Suppressor macrophage treated with lipopolysaccharide for 1 hour (primary cell): ENCODE results near the gene SHC4.
A peak's percentile ranks its signal among the peaks of the same experiment; 100 is the strongest.
"Not testable (repeated sequence)": the region's sequence is repeated elsewhere in the genome, so short reads cannot be mapped to it uniquely, and the experiment has no call there.

ENCODE experiments used
- DNase-seq, 3 donors: peaks; one replicate each; pipeline ENCODE4 v3.0.0-alpha.2; 2020 to 2022

Gene SHC4

DNA sequence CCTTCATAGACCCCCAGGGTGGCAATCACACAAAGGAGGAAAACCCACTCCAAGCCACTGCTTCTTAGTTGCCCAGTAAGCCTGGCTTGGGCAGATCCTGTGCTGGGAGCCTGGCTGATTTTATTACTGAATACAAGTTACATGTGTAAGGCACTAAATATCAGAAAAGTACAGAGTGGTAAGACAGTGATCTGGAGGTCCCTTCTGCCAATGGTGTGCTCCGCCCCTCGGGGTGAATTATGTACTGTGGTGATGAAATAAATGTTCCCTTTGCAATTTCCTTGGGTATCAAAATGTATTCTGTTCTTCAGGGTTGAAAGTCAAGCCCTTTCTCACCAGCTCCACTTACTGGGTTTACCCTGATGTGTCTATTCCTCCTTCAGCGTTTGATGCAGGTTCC is 47.0 kb downstream of the SHC4 start:
- no peak for DNase-seq

DNA sequence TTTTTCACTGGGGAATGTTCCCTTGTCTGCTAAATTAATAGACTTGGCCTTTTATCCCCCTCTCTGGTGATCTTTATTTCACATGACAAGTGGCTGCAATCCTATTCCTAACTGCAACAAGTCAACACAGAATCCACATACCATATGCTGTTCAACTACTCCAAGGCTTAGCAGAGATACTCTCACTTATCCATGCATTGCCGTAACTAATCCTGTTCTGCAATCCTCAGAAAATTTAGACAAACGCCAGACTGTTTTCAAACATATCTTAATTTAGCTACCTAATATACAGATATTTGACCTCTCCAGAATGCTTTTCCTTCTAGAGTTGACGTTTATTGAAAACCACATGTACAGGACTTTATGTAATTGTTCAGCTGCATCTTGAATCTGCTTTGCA is 47.9 kb downstream of the SHC4 start:
- DNase-seq = no peak

DNA sequence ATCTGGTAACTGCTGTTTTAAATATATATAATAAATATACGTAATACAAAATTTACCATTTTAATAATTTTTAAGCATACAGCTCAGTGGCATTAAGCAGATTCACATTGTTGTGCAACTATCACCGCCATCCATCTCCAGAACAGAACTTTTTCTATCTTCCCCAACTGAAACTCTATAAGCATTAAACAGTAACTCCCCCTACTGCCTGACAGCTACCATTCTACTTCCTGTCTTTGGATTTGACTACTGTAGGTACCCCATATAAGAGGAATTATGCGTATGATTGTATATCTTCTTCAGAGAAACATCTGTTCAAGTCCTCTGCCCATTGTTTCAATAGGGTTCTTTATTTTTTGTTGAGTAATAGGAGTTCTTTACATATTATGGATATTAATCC is 49.0 kb downstream of the SHC4 start:
- no peak for DNase-seq

DNA sequence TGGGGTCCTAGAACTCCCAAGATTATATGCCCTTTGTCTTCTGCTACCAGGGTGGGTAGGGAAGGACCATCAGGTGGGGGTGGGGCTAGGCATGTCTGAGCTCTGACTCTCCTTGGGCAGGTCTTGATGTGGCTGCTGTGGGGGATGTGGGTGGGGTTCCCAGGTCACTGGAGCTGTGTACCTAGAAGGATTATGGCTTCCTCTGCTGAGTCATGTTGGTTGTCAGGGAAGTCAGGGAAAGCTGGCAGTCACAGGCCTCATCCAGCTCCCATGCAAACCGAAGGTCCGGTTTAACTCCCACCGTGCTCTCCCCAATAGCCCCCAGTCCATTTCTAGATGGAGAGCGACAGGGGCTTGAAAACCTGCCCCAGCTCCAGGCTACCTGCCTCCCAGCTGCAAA is 50.6 kb downstream of the SHC4 start:
- DNase-seq = no peak

DNA sequence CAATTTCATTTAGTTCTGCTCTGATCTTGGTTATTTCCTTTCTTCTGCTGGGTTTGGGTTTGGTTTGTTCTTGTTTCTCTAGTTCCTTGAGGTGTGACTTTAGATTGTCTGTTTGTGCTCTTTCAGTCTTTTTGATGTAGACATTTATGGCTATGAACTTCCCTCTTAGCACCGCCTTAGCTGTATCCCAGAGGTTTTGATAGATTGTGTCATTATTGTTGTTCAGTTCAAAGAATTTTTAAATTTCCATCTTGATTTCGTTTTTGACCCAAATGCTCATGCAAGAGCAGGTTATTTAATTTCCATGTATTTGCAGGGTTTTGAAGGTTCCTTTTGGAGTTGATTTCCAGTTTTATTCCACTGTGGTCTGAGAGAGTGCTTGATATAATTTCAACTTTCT is 53.2 kb downstream of the SHC4 start:
- DNase-seq = not testable (repeated sequence)

DNA sequence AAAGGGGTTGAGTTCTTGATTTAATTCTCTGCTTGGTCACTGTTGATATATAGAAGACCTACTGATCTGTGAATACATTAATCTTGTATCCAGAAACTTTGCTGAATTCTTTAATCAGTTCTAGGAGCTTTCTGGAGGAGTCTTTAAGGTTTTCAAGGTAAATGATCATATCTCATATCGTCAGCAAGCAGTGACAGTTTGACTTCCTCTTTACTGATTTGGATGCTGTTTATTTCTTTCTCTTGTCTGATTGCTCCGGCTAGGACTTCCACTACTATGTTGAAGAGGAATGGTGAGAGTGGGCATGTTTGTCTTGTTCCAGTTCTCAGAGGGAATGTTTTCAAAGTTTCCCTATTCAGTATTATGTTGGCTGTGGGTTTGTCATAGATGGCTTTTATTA is 54.4 kb downstream of the SHC4 start:
- not testable (repeated sequence) for DNase-seq

DNA sequence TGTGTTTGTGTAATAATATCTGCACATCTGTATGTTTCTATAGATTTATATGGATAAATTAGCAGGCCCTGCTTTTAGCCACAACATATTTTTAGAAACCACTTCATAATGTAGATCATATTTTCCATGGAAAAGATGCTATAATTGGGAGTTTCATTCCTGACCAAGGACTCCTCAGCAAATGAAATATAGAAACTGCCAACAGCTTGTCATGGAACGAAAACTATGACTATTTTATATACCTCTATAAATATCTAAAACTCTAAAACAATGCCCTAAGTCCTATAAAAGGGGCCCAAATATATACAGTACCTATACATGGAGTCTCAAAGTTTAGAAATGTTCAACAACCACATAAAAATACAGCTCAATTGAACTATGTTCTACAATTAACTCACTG is 57.9 kb downstream of the SHC4 start:
- no peak for DNase-seq

DNA sequence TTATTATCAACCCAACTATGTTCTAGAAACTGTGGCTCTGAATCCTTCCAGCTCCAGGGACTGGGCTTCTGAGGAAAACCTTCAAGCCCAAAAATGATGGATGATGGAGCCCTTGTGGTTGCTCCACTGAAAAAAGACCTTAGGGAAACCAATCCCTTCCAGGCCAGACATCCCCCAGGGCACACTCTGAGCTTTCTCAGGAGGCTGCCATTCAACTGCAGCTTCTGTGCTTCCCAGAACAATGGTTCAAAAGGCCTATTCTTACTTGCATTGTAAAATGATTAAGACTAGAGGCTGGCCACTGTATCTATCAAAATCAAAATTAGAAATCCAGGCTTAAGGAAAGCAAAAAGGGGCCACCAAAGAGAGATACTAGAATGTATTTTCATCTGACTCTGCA is 58.5 kb downstream of the SHC4 start:
- no peak for DNase-seq

DNA sequence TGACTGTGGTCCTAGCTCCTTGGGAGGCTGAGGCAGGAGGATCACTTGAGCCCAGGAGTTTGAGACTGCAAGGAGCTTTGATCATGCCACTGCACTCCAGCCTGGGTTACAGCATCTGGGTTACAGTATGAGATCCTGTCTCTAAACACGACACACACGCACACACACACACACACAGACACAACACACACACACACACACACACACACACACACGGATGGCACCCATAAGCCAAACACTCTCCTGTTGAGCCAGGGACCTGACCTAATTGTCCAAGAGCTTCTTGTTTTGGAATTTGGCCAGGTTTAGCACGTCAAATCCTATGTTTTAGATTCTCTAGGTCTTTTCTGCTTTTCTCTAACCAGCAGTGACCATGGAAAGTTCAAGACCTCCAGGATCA is 59.0 kb downstream of the SHC4 start:
- DNase-seq = no peak

DNA sequence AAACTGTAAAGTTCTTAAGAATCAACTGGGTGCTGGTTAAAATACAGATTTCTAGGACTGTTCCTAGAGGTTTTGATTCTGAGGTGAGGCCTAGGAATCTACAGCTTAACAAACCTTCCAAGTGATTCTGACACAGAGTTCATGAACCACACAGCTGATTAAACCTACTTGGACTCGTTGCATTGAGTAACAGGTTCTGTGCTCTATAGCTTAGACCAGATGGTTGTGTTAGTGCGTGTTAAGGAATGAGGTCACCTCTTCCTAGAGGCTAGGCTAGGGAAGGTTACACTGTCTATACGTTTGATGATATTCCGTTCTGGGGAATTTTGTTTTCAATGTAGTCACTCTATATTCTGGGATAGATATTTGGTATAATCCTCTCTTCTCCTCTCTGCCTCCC is 63.9 kb downstream of the SHC4 start:
- DNase-seq = no peak

DNA sequence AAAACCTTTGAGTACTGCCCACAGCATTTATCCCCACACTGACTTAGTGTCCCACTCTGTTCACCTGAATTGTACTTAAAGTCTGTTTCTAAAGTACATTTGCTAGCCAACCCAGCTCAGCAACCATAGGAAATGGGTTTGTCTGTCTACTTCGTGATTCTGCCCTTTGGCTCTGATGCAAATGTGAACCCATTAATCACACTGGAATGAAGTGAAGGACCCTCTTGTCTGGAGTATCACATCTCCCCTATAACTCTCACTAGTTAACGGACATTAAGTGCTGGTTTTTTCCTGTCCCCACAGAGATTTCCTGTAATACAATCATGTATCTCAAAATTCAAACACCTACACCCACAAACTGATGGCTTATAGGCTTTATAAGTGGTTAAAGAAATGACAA is 65.3 kb downstream of the SHC4 start:
- no peak for DNase-seq

DNA sequence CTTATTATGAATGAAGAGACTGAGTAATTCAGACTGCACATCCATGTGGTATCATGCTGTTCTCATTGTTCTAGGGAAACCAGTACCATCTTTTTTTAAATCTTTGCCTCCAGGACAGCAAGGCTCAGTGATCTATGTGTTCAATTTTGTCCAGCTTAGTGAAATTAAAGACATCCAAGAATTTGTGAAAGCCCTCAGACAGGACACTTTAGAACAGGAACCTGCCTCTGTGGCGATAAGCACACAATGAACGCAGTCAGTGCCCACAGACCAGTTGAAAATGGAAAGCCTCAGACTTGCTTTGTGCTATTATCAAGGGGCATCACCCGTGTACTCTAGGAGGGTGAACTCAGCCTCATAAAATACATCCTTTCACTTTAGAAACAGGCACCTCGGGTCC is 65.7 kb downstream of the SHC4 start:
- DNase-seq = no peak

DNA sequence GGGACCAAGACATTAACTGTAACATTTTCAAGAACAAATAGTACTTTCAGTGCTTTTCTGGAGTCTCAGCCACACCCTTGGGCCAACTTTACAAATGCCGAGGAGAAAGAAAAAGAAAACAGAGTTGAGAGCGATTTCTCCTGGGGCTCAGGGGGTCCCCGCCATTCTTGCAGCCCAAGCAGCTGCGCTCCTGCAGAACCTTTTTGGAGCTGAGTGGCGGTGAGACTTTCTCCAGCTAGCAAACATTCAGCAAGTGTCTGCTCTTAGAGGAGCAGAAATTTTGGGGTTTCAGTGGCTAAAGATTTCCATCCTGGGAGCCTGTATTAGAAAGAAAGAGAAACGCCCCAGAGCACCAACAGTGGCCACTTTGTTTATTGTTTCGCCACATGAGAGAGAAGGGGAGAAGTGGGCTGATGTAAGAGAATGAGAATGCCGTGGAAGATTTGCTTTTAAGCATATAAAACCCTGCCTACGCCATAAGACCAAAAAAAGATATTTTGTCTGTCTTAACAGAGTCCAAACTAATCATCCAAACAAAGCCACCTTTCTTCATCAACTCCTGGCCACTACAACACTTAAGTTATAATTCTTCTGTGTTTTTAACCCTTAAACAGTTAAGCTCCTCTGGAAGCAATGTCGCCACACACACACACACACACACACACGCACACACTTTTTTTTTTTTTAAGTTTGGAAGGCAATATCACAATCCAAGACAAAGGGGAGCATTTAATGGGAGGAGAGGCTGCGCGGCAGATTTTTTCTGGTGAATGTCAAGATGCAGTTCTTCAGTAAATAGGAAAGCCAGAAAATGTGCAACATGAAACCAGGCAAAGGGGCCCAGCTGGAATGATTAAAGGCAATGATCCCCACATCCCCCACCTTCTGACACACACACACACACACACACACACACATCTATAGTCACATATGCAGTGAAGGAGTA is 66.6 kb downstream of the SHC4 start:
- DNase-seq = no peak

DNA sequence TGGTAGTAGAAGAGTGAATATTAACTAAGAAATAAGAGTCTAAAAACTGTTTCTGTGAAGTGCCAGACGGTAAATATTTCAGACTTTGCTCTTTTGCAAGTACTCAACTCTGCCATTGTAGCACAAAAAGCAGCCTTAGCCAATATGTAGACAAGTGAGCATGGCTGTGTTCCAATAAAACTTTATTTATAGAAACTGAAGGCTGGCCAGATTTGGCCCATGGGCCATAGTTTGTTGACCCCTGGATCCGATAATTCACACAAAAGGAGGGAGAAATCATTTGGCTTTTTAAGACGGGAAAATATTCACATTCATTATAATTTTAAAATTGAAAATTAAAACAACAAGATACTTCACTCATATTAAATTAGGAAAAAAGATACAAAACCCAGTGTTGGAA is 70.4 kb downstream of the SHC4 start:
- no peak for DNase-seq

DNA sequence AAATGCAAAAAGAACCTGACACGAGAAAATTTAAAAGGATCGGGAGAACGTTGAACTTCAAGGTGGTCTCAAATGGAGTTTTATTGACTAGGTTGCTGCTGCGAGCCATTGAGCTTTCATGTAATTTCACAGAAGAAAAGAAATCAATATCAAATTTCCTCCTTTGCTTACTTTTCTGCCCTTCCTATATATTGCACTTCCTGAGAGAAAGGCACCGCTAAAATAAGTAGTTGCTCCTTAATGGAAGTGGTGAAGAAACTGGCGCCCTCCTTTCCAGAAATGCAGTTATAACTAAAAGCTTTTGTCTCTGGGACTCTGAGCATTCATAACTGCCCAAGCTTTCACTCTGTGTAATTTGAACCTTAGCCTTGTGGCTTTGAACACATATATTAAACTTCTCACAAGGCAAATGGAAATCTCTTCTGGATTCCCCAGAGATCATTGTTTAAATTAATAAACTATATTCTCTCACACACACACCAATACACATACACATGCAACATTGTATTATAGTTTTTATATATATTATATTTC is 72.4 kb downstream of the SHC4 start:
- DNase-seq = no peak

DNA sequence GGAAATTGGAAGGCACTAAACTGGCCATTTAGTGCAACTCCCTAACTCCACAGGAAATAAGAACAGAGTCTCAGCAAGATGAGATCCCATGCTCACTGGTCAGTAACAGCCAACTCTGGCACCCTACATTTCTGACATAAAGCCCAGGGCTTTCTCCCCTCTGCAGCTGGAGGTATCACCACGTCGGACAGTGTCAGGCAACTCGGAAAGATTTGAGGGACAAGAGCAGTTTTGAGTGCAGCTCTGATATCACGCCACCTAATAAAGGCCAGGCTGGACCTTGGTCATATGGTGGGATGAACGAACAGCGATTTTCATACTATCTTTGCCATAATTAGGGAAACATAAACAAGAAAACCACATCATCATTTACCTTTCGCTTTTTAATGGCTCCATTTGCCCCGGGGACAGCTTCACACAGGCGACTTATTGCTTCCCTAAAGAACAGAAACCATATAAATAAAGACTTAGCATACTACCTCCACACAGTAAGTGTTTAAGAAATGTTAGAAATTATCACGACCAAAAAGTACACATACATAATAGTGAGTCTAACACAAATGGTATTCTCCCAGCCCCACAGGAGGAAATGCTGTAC is 73.2 kb downstream of the SHC4 start:
- no peak for DNase-seq

DNA sequence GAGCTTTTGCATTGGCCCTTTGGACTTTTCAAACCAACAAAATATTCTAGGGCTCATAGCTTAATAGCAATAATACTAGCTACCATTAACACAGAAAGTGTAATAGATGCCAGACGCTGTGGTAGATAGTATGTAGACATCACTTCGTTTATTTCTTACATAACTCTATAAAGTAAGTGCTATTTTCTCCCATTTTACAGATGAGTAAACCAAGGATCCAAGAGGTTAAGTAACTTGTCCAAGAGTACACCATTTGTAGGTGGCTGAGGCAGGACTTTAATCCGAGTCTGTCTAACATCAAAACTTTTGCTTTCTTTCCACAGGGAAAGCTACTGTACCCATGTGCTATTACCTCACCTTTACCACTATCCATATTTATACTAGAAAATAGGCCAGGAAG is 73.8 kb downstream of the SHC4 start:
- no peak for DNase-seq

DNA sequence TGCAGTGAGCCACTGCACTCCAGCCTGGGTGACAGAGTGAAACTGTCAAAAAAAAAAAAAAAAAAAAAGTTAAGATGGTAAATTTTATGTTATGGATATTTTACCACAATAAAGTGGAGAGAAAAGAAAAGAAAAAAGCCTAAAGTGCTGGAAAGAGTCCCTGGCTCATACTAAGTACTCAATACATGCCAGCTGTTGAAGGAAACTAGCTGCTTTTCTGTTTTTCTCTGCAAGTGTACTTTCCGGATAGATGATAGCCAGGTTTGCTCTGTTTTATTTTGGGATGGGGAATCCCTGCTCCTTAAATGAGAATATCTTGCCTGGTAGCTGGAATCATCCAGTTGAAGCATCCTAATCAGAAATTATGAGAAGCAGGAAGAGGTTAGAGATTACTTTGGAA is 74.9 kb downstream of the SHC4 start:
- no peak for DNase-seq

DNA sequence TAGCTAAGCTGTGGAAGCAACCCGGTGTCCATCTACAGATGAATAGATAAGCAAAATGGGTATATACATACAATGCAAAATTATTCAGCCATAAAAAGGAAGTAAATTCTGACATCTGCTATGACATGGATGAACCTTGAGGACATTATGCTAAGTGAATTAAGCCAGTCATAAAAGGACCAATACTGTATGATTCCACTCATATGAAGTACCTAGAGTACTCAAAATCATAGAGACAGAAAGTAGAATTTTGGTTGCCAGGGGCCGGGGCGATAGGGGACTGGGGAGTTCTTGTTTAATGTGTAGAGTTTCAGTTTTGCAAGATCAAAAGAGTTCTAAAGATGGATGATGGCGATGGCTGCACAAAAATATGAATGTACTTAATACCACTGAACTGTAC is 75.5 kb downstream of the SHC4 start:
- no peak for DNase-seq

DNA sequence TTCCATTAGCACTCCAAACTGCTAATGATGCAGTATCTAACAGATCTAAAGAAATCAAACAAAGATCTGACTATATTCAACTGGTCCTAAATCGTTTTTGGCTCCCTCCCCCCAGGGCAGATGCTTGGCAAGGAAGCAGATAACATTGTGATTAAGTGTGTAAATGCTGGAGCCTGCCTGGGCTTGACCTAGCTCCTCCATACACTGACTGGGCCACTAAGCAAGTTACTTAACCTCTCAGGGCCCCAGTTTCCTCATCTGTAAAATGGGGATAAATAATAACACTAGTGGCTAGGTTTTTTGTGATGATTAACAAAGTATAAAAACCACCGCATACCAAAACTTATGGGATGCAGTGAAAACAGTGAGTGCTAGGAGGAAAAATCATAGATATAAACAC is 76.6 kb downstream of the SHC4 start:
- no peak for DNase-seq

DNA sequence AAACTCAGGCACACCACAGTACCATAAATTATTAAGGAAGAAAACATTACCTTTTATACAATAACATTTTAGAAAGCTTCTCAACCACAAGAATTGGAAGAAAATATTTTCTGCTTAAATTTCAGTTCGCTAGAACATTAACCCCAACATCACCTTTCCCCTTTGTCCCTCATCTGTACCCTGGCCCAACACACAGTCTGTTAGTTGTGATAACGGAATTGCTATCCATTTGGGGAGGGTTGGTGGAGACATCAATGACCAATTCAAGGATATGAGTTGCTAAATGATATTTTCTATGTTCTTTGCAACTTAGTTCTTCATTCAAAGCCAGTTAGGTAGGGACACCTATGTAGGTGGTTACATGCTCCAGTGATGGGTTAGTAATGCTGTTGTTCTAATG is 80.0 kb downstream of the SHC4 start:
- no peak for DNase-seq

DNA sequence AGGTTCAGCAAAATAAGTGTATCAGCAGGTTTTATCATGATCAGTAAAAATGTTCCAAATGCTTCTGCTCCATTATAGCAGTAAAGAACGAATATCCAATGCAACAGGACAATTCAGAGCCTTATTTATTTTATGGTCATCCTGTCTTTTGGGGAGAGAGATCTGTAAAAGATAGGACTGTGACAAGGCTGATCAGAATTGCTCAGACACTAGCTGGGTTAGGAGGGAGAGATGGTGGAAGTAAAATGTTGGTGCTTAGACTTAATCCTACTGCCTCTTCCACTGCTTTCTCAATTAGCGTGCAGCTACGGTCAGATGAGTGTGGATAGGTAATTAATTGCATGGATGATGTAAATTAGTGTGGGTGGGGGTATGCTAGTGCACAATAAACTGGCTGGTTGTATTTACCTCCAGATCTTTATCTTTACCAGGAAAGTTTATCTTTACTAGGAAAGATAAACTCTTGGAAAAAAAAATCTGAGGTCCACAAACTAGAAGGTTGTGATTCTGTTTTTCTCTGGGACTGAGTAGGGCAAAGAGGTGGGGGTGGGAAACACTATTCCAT is 83.6 kb downstream of the SHC4 start:
- no peak for DNase-seq

DNA sequence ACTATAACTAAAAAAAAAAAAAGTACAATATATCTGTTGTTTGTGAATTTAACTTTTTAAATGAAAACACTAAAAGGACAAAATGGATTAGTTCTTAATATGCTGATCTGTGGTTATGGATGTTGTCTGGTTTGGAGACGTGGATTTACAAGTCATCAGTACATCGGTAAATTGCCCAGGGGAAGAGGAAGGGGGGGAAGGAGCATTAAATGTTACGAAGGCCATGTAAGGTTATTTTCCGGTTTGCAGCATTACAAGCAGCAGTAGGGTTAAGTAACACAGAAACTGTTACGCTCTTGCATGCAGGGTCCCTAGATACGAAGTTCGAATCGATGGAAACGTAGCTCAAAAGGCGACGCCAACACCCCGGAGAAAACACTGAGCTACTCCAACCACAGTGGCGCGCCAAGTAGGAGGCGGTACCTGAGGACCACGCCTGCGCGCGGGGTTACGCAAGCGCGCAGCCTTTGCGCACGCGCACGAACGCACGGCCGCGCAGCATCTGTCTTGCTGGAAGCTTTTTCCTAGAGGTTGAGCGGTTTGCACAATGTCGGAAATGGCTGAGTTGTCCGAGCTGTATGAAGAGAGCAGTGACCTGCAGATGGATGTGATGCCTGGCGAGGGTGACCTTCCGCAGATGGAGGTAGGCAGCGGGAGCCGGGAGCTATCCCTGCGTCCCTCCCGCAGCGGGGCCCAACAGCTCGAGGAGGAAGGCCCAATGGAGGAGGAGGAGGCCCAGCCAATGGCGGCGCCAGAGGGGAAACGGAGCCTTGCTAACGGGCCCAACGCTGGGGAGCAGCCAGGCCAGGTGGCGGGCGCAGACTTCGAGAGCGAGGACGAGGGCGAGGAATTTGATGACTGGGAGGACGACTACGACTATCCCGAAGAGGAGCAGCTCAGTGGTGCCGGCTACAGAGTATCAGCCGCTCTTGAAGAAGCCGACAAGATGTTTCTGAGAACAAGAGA is 85.8 kb downstream of the SHC4 start, which contains the start of gene EID1:
Gene EID1 (plus strand): TSS at position 505 of the 966 bp plus-strand sequence. CDS start 43 bp downstream, at position 548.
- DNase-seq = peak; percentile 96 to 98 (median 97)
